Superior temporal gyrus (tissue), 1 donor: ENCODE results near the gene FANCG.

ENCODE experiments used
- DNase-seq: peaks from one replicate; pipeline ENCODE4 v3.0.0-alpha.2; 2016; ENCODE audit errors: extremely low spot score

The FANCG gene

DNA sequence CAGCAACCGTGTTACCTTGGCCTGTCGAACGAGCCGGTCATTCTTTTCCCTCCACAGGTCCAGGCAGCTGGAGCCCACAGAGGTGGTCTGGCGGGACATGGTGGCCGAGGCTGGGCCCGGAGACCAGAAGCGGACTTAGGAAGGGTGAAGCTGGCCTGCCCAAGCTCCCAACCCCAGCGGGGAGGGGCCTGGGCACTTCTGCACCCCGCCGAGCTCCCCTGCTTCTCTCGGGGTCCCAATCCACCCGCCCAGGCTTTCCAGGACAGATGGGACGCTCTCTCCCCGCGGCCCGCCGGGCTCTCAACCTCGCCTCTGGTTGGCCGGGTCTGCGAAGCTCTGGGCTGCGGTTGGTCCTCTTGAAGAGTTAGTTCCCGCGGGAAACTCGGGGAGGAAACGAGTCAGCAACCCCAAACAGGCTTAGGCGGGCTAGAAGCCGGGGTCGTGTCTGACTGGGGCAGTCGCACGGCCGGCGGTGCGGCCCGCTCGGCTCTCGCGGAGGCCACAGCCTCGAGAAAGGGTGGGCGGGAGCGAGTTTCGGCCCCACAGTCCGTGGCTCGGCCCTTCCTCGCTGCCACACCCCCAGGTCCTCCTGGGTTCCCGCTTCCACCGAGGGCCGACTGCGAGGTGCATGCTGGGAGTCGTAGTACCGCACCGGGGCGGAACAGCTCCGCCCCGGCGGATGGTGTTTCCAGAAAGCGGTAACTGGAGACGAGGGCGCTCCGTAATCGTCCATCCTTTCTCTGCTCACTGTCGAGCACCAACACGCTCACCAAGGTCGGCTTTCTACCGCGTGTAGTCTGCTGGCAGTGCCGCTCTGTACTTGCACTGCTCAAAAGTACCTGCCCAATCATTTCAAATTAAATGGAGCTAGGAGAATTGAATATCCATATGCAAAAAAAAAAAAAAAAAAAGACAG lies at the start of gene FANCG:
Gene FANCG, minus strand, starts transcription at position 517 of the 916 bp plus-strand sequence. Its CDS starts 418 bp downstream, at position 99.
- DNase-seq: peak; percentile 92

DNA sequence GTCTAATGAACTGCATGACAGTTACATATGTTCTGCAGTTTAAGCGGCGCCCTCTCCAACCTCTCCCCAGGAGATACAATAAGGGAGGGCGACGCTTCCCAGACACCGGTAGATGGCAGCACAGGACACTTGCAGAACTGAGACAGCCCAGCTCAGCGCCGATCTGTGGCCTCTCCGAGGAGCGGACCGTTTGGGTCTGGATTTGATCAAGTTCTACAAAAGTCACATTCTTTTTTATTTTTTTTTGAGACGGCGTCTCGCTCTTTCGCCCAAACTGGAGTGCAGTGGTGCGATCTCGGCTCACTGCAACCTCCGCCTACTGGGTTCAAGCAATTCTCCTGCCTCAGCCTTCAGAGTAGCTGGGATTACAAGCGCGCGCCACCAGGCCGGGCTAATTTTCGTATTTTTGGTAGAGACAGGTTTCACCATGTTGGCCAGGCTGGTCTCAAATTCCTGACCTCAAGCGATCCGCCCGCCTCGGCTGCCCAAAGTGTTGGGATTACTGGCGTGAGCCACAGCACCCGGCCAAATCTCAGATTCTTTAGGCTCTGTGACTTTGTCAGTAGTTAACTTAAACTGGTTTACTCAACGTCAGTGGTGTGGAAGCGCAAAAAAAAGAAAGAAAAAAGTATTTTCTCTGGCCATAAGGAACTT lies 37.3 kb upstream of the FANCG start:
- DNase-seq: peak; percentile 97

DNA sequence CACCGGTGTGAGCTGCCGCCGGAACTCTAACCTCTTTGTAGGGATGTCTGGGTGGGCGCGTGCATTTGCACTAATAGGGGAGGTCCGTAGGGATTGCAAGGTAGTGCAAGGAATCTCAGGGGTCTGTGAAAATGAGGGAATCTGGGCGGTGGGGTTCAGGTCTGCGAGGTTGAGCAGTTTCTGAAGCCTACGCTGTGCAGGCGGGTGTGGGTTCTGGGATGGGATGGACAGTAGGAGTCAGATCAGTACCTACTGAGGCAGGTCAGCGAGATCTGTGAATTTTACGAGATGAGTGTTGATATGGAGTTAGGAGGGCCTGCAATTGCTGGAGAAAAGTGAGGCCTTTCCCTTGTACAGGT lies 36.8 kb upstream of the FANCG start:
- no peak for DNase-seq

DNA sequence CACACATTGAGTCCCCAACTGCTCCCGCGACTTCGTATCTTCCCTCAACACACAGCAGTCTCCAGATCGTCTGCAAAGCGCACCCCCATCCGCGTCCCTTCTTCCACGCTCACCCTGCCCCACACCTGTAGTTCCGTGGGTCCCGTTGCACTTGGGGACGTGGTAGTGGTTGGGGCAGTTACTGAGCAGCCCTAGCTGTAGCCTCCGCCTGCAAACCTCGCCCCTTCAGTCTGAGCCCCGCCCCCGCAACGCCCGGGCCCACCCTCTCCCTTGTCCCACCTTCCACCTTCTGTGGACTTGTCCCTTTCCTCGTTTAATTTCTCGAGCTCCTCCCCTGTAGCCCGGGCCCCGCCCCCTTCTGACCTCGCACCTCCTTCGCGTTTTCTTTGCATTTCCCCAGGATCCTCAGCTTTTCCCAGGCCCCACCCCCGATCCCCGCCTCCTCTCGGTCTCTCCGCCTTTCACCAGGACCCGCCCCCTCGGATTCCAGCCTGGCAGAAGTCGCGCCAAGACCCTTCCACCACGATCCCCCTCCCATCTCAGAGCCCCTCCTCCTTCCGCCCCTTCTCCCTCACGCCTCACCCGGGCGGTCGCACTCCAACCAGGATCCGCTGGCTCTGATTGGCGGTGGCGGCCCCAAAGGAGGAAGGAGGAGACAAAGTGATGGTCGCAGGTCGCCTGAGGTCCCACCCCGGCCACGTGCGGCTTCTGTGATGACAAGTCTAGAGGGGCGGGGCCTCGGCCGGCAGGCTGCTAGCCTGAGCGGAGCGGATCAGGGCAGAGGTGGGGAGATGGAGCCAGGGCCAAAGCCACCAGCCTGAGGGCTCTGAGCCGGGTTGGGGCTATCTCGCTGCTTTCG lies 36.2 kb upstream of the FANCG start, which contains the start of gene ATOSB:
Gene ATOSB, minus strand, starts transcription at position 183 of the 859 bp plus-strand sequence. CDS start 7,588 bp downstream, outside the sequence.
- DNase-seq: peak; percentile 55

DNA sequence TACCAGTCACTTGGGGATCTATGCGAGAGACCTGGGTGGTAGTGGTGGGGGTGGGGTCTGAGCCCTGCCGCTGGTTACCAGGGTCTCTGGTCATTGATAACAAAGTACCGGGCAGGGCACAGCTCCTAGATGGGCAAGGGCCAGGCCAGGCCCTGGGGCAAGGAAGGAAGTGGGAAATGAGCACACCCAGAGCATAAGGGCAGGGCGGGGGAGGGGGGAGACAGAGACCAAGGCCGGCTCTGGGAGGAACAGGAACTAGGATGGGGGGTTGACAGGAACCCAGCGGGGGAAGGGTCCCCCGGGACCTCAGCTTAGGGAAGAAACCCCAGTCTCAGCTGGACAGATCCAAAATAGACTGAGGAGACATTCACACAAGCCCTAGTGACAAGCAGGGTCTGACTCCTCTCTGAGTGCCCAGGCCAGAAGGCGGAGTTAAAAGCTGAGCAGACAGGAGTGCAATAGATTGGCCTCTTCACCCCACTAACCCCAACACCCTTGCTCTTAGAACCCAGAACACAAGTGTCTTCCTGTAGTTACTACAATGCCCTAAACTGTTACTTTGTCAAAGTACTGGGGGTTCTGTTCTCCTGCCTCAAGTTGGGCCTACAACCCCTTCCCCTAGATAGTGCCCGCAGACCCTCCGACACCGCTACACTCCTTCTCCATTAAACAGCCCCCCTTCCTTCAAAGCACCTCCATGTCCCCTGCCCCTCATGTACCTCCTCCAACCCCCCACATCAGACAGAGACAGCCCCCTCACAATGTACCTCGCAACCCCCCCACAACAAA lies 35.3 kb upstream of the FANCG start:
- DNase-seq: no peak

DNA sequence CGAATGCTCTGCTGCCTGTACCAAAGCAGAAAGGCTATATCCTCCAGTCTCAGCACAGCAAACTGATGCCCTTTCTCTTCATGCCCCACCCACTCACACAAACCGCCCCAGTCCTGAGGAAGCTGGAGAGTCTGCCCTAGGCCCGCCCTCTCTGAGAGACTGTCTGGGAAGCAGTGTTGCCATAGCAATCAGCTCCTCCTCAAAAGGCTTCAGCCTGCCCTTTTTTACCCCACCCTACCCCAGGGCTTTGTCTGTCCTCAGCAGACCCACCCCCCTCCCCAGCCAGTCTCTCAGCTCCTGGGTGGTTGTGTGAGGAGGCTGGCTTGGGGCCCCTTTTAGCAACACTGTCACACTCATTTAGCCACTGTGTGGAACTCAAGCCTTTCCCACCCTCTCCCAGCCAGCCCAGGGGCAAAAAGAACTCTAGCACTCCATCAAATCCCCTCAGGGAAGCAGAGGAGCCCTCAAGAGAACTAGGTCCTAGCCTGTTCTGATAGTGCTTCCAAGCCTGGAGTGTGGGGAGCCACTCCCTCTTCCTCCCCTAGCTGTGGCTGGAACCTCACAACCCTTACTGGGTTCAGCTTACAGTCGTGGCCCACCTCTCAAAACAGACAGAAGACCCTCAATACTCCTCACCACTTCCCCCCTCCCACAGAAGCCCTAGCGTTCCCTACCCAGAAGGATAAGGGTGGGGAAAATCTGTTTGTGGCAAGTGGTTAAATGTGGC lies 34.5 kb upstream of the FANCG start:
- peak; percentile 44 for DNase-seq

DNA sequence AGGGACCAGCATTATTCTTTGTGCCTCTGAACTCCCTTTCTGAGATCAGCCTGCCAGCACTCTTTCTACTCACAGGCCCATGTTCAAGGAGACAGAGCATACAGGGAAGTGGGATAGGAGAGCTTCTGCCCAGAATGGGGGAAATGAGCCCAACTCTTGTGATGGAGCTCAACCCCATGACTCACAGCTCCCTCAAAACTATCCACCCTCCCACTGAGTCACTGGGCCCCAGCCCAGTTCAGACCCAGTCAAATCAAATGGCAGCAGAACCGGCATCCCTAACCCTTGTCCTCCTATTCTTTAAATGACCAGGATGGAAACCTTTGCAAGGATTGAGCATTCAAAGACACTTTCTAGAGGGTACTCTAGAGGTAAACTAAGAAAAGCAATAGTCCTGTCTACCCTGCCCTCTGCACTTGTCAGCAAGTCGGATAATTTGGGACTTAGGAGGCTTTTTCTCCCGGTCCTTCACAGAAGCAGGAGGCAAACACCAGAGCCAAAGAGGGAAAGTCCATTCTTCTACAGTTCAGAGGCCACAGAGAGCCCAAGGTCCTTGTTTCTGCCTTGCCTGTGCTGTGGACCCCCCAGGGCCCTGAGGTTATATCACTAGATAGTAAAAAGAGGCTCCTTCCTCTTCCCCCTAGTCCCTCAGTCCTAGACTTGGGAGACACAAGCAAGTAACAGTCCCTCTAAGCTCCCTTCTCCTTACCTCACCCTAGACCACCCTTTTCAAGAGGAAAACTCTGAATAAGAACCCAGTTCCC lies 32.7 kb upstream of the FANCG start:
- DNase-seq: no peak

DNA sequence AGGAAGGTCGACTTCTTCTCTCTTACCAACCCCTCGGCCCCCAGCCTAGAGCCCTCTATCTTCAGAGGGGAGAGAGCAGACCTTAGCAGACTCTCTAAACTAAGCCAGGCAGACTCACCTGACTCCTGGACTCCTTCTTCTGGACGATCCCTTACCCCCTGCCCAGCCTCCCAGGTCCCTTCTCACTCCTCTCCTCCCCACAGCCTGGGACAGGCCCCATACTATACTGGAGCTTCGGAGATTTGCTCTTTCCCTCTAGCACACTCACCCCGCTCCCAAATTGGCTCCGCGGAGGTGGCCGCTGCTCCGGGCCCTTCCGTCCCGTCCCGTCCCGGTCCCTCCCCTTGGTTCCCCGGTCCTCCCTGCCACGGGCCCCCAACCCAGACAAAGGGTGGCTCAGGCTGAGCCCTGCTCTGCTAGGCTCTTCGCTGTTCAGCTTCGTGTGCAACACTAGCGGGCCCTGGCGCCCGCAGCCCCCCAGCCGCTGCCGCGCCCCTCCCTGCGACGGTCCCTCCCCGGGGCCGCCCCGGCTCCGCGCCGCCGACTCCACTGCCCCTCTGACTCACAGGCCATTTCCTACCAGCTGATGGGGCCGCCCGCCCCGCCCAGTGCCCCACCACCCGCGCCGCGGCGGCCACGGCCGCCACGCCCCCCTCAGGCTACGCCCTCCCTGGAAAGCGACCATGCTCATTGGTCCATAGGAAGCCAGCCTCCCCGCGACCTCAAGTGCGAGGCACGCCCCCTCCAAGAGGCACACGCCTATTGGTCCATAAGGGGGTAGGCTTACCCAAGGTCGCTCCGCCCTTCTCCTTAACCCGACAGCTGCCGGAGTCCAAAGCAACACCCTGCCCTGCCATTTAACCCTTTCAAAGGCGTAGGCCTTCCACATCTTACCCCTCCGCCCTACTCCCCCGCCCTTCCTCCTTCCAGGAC lies 31.5 kb upstream of the FANCG start:
- peak; percentile 98 for DNase-seq

DNA sequence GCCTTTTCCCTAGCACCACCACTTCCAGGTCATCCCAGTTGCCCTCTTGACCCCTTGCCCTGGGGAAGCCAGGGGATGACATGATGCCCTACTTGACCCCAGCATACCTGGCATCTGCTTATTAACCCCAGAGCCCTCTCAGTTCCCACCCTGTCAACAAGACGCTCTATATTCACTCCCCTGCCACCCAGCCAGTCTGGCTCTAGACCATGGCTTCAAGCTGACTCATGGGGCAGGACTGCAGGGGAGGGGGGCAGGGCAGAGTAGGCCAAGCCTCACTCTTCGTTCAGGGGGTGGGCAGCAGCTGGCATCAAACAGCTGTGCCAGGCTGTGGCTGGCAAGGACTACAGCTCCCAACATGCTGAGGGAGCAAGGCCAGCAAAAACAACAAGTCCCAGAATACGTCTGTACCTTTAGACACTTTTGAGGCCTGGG lies 30.6 kb upstream of the FANCG start:
- peak; percentile 72 for DNase-seq

DNA sequence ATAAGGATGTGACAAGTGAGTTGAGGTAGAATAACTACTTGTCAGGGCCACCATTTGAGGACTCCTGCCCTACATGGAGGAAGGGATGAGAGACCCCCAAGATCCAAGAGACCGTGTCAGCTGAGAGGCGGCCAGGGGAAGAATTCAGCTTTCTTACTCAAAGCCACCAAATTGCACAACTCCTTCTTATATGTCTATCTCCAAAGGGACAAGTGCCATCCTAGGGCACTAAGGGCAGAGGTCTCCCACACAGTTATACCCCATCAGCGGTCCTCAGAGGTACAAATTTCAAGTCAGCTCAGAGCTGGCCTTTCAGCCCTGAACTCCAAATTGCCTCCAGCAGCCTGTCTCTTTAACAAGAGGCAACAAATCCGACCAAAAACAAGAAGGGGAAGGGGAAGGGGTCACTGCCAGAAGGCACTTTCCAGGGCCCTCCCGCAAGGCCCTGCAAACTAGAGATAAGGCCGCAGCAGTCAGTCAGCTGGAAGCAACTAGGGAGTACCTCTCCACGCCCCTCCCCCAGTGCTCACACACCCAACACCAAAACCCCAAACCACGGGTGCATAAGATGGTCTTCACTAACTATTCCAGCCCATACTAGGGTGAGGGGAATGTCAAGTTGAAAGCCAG lies 29.3 kb upstream of the FANCG start:
- no peak for DNase-seq

DNA sequence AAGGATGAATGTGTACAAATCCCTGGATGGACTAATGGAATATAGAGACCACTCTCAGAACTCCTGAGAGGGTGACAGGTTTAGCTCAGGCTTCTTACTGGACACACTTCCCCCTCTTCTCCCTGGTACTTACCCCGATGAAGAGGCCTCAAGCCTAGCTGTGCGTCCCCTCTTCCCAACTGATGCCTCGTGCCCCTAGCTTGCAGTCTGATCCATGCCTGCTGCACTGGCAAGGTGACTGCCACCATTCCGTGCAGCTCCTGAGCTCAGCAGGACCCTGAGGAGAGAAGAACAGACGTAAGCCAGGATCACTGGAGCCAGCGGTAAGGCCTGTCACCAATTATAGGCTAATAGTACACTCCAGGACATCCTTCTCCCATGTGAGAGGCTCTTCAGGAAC lies 28.7 kb upstream of the FANCG start:
- no peak for DNase-seq

DNA sequence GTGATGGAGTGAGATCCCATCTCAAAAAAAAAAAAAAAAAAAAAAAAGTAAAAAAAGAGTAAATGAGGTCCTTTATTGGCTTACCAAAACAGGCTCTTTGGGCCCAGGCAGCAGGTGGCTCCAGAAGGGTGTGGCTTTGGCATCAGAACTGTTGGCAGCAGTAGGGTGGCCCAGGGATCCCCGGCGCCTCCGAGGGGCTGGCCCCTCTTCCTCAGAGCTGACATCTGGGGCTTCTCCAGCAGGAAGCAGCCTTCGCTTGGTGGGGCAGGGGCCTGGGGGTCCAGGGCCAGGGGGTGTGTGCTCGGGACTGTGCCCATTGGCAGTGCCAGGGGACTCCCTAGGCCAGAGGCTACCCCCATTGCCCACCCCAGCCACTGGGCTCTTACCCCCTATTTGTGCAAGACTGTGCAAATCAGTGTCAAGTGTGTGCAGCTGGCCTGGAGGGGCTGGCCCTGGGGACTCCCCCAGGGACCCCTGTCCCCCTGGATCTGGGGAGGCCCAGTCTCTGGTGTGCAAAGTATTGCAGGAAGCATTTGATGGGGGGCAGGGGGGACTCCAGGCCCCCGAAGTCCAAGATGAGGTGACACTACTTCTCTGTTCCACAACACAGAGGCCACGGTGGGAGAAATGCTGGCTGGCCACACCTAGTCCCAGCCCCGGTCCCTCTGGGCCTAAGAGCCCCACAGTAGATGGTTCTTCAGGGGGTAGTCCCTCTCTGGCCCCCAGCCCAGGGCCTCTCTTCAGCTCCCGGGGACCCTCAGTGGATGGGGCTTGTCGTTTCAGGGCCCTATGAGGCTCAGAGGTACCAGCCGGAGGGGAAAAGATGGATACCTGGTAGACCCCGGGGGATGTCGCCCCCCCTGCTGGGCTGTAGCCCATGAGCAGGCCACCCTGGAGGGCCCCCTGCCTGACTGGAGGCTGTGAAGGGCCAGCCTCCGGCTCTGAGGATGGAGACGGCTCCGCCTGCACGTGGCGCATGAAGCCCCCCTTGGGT lies 27.9 kb upstream of the FANCG start:
- no peak for DNase-seq

DNA sequence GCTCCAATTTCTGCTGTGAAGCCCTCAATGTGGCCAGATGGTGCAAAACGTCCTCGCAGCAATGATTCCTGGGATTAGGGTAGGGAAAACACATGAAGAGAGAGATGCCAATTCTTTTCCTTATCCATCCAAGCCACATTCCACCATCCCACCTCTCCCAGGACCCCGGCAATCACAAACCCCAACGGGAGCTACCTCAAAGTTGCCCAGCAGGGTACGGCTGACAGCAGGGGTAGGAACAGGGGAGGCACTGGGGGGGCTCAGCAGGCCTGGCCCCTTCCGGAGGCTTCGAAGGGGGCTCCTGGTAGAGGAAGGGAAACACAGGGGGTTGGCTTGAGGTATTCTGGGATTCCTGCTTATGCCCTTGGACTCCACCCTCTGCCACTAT lies 26.6 kb upstream of the FANCG start:
- DNase-seq: no peak

DNA sequence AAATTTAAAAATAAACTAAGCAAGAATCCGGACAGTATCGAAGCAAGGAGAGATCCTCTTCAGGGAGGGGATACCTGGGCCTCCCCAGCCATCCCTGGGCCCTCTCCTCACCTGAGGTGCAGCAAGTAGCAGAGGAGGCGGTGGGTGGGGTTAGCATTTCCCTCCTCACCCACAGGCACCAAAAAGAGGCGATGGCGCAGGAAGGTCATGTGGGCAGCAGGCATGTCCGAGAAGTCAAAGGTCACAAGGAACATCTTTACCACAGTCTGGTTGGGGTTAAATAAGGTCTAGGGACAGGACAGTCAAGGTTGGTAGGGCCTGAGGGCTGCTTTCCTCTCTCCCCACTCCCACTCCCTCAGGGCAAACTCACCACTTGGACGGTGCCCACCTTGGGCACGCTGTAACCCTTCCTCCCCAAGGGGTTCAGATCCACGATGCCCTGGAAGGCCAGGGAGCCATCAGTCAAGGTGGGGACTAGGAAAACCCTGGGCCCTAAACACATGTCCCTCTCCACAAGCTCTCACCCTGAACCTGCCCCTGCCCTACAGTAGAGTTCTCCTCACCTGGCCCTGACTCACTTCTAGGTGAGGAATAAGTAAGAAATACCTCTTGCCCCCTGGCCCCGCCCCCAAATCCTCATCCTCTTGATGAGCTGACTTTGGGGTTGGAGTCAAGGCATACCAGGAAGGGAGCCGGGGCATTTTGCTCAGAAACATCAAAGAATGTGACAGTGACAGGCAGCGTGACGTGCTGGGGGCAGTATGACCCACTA lies 26.0 kb upstream of the FANCG start:
- no peak for DNase-seq

DNA sequence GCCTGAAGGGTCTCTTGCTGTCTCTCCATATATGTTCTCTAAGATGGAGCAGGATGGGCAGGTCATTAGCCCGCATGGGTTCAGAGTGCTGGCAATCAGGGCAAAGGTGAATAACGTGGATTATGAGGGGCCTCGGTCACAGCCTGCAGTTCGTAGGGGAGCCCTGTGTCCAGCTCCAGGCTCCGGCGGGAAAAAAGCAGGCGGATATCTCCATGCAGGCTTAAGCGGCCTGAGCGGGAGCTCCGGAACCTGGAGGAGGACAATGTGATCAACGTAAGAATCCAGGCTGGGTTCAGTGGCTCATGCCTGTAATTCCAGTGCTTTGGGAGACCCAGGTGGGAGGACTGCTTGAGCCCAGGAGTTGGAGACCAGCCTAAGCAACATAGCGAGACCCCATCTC lies 25.4 kb upstream of the FANCG start:
- DNase-seq: no peak

DNA sequence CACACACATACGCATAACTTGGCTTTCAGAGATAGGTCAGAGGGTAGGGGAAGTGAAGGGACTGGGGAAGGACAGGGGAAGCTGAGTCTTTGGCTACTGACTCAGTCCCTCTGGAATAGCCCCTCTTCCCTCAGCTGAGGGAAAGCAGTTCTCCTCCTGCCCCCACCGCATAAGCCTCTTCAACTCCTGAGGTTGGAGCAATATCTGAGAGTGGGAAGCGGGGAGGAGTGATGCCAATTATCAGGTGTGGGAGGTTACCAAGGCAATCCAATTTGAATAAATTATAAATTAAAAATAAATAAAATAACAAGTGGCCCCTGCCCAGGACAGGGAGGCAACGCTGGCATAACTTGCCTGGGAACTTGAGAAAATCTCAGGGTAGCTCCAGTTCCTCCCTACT lies 24.8 kb upstream of the FANCG start:
- no peak for DNase-seq
